ENCODE results near the gene CD164. TPM values are rescaled to one million over a fixed set of nuclear protein-coding genes. Genes with fewer than 3 reads are reported as not detected.
"Not testable (repeated sequence)": the region's sequence is repeated elsewhere in the genome, so short reads cannot be mapped to it uniquely, and the experiment has no call there.

The CD164 gene
- total and polyA plus RNA-seq, 7 experiments from 2014 or later: 149 to 275 (median 206) TPM

DNA sequence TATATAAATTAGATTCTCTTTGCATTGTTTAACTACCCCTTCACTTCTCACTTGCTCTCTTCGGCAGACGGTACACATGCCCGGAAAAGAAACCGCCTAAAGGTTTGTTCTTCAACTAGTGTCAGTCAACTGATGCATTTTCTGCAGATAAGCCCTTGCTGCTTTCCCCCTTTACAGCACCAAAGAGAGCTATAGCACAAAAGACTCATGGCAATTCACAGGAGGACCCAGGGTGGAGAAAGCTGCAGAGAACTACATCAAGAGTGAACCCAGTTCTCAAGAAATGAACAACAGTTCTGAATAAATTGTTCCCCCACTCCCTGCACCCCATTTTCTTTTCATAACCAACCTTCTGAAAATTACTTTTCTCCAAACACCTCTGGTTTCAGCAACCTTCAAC lies 8.9 kb downstream of the CD164 start:
- CTCF ChIA-PET: no interaction called here
- Histone ChIP-seq H3K27ac (ENCODE audit: low read depth, low read length) (no peak overlapping the region), H3K27me3 (ENCODE audit: control insufficient read depth in 2 of 2, insufficient read depth in 2 of 2, low read length in 2 of 2) (no peaks in the 10 kb centered on the region), H3K9me3 (ENCODE audit: control insufficient read depth in 2 of 3, low read length in 3 of 3) (no peaks in the 10 kb centered on the region), H3K4me3 (ENCODE audit: low read length) (no peak overlapping the region), H3K36me3 (ENCODE audit: control insufficient read depth in 2 of 3, insufficient read depth in 3 of 3, low read length in 3 of 3) (peaks cover 24 to 72% (median 35%) of the 10 kb centered on the region in 3 experiments), H3K4me1 (ENCODE audit: control insufficient read depth in 2 of 2, insufficient read depth in 2 of 2, low read length in 2 of 2) (peaks cover 26 to 35% of the 10 kb centered on the region in 2 donors)
- Mint-ChIP-seq H3K36me3 (peaks cover 18 to 65% (median 52%) of the 10 kb centered on the region in 5 donors), H3K4me1 (peaks cover 44 to 84% (median 77%) of the 10 kb centered on the region in 7 donors), H3K4me3 (peak overlapping the region in 7 of 10 donors; percentile 1 to 58 (median 39)), H3K27me3 (no peaks in the 10 kb centered on the region), H3K9me3 (peaks cover 0 to 1% (median 0%) of the 10 kb centered on the region in 11 donors), H3K27ac (peak overlapping the region; percentile 9 to 91 (median 38))
- peak in 1 of 9 donors; percentile 30 for DNase-seq
- intact Hi-C loops (cut with micrococcal nuclease): loop anchor here (1.0 kb wide), 2 partner anchors 8 to 9 kb away; partner anchors contain the start of gene CD164 (in 1 of the 2)
- POLR2A ChIA-PET: interaction anchor here (0.6 to 3.4 kb wide), 4 partner anchors 10 to 292 kb away, joined by 3 to 22 read pairs (median 3); partner anchors contain the start of genes CD164, CEP57L1 and SESN1
- no peak for ATAC-seq

DNA sequence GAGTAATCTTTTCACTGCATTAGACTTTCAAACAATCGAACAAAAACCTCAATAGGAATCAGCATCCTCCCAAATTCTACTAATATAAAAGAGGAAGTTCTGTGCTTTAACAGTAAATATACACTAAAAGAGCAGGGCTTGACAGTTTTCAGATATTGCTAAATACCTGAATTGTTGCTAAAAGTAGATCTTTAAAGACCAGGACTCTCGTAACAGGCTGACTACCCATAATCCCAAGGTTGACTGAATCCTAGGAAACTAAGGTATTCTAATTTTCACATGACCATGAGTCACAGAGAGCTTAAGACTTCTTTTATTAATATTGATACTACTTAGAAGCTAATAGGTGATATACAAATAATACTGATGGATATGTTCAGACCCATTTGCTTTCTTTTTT lies 10.1 kb downstream of the CD164 start:
- Histone ChIP-seq H3K9me3 (ENCODE audit: control insufficient read depth in 2 of 3, low read length in 3 of 3) (no peaks in the 10 kb centered on the region), H3K36me3 (ENCODE audit: control insufficient read depth in 2 of 3, insufficient read depth in 3 of 3, low read length in 3 of 3) (peaks cover 25 to 70% (median 42%) of the 10 kb centered on the region in 3 experiments), H3K27ac (ENCODE audit: low read depth, low read length) (peak overlapping the region; percentile 35), H3K4me3 (ENCODE audit: low read length) (no peak overlapping the region), H3K27me3 (ENCODE audit: control insufficient read depth in 2 of 2, insufficient read depth in 2 of 2, low read length in 2 of 2) (no peaks in the 10 kb centered on the region), H3K4me1 (ENCODE audit: control insufficient read depth in 2 of 2, insufficient read depth in 2 of 2, low read length in 2 of 2) (peaks cover 22 to 24% of the 10 kb centered on the region in 2 donors)
- DNase-seq: no peak
- Mint-ChIP-seq H3K4me1 (peaks cover 34 to 78% (median 68%) of the 10 kb centered on the region in 7 donors), H3K36me3 (peaks cover 18 to 60% (median 45%) of the 10 kb centered on the region in 5 donors), H3K27me3 (no peaks in the 10 kb centered on the region), H3K9me3 (peaks cover 0 to 1% (median 0%) of the 10 kb centered on the region in 11 donors), H3K27ac (peak overlapping the region in 4 of 9 donors; percentile 18 to 82 (median 54)), H3K4me3 (peak overlapping the region in 1 of 10 donors; percentile 65)
- ChIA-PET CTCF (interaction anchor here (0.7 to 1.2 kb wide), 2 partner anchors 10 to 361 kb away, joined by 3 to 4 read pairs; partner anchors contain the start of gene CD164), POLR2A (interaction anchor here (0.6 to 3.4 kb wide), 2 partner anchors 11 to 1442 kb away, joined by 3 to 22 read pairs; partner anchors contain the start of gene CD164)
- no peak for ATAC-seq
- intact Hi-C loops (cut with micrococcal nuclease): no loop called here

DNA sequence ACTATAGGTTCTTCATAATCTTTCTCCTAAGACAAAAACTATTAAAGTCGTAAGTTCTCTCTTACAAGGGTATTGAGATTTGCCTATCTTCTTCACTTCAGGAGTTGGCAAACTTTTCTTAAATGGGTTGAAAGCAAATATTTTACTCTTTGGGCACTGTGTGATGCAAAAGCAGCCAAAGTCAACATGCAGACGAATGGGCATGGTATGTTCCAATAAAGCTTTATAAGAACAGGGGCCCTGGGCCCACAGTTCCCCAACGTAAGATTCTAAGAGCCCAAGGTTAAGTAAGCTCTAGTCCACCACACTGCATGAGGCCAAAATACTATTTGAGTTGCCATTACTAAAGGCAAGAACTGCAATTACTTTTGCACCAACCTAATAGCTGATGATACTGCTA lies 11.5 kb downstream of the CD164 start:
- Mint-ChIP-seq H3K36me3 (peaks cover 14 to 66% (median 46%) of the 10 kb centered on the region in 5 donors), H3K27ac (peak overlapping the region in 1 of 9 donors; percentile 29), H3K9me3 (peaks cover 0 to 1% (median 0%) of the 10 kb centered on the region in 11 donors), H3K4me1 (peaks cover 29 to 74% (median 61%) of the 10 kb centered on the region in 7 donors), H3K4me3 (no peak overlapping the region), H3K27me3 (no peaks in the 10 kb centered on the region)
- DNase-seq (no peak), ATAC-seq (no peak)
- no peak overlapping the region for H3K4me3 ChIP-seq (ENCODE audit: low read length)
- H3K27me3 ChIP-seq (ENCODE audit: control insufficient read depth in 2 of 2, insufficient read depth in 2 of 2, low read length in 2 of 2): no peaks in the 10 kb centered on the region
- CTCF ChIA-PET: no interaction called here
- H3K4me1 ChIP-seq (ENCODE audit: control insufficient read depth in 2 of 2, insufficient read depth in 2 of 2, low read length in 2 of 2): peaks cover 20 to 22% of the 10 kb centered on the region in 2 donors
- intact Hi-C loops (cut with micrococcal nuclease): no loop called here
- H3K27ac ChIP-seq (ENCODE audit: low read depth, low read length): no peak overlapping the region
- H3K9me3 ChIP-seq (ENCODE audit: control insufficient read depth in 2 of 3, low read length in 3 of 3): no peaks in the 10 kb centered on the region
- H3K36me3 ChIP-seq (ENCODE audit: control insufficient read depth in 2 of 3, insufficient read depth in 3 of 3, low read length in 3 of 3): peaks cover 22 to 68% (median 32%) of the 10 kb centered on the region in 3 experiments
- POLR2A ChIA-PET: interaction anchor here (1.1 to 2.4 kb wide), 3 partner anchors 9 to 12 kb away, joined by 4 to 11 read pairs (median 7); partner anchors contain the start of gene CD164

DNA sequence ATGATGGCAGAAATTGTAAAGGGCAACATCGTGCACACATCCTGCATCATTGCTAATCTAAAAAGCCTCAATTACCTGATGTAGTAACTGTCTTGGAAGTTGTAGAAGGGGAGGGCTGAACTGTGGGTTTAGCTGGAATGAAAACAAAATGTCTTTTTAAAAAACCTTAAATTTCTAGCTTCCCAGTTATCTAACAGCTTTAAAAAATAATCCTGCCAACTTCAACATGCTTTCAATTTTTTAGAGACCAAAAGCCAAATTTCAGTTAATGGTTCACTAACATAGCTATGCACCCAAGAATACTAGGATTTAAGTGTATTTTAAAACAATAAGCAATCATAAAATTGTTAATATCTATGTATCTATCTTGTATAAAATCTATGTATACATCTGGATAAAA lies 11.9 kb downstream of the CD164 start:
- no peak for ATAC-seq
- Mint-ChIP-seq H3K4me3 (no peak overlapping the region), H3K4me1 (peaks cover 29 to 72% (median 59%) of the 10 kb centered on the region in 7 donors), H3K27ac (peak overlapping the region in 1 of 9 donors; percentile 29), H3K27me3 (no peaks in the 10 kb centered on the region), H3K36me3 (peaks cover 14 to 65% (median 46%) of the 10 kb centered on the region in 5 donors), H3K9me3 (peaks cover 0 to 1% (median 0%) of the 10 kb centered on the region in 11 donors)
- peaks cover 20 to 22% of the 10 kb centered on the region in 2 donors for H3K4me1 ChIP-seq (ENCODE audit: control insufficient read depth in 2 of 2, insufficient read depth in 2 of 2, low read length in 2 of 2)
- no peak overlapping the region for H3K27ac ChIP-seq (ENCODE audit: low read depth, low read length)
- no peaks in the 10 kb centered on the region for H3K9me3 ChIP-seq (ENCODE audit: control insufficient read depth in 2 of 3, low read length in 3 of 3)
- H3K4me3 ChIP-seq (ENCODE audit: low read length): no peak overlapping the region
- peaks cover 22 to 67% (median 31%) of the 10 kb centered on the region in 3 experiments for H3K36me3 ChIP-seq (ENCODE audit: control insufficient read depth in 2 of 3, insufficient read depth in 3 of 3, low read length in 3 of 3)
- intact Hi-C loops (cut with micrococcal nuclease): no loop called here
- H3K27me3 ChIP-seq (ENCODE audit: control insufficient read depth in 2 of 2, insufficient read depth in 2 of 2, low read length in 2 of 2): no peaks in the 10 kb centered on the region
- no peak for DNase-seq
- ChIA-PET CTCF (no interaction called here), POLR2A (interaction anchor here (1.1 to 2.4 kb wide), 3 partner anchors 9 to 13 kb away, joined by 4 to 11 read pairs (median 7); partner anchors contain the start of gene CD164)

DNA sequence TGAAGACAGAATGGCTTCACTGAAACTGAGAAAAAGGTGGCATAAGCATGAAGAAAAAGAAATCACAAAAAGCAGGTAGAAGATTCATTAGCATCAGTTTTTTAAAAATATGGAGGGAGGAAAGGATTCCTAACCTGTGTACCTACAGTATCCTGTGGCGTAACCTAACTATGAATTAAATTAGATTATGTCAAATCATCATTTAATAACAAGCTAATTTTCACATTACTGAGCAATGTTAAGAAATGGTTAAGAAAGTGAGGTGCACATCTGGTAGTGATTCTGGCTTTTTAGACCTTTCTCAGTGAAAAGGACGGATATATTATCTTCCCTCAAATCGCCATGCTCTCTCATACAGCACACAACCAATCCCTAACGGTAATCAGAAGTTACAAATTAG lies 12.5 kb downstream of the CD164 start:
- H3K36me3 ChIP-seq (ENCODE audit: control insufficient read depth in 2 of 3, insufficient read depth in 3 of 3, low read length in 3 of 3): peaks cover 16 to 65% (median 27%) of the 10 kb centered on the region in 3 experiments
- H3K27ac ChIP-seq (ENCODE audit: low read depth, low read length): no peak overlapping the region
- ATAC-seq (no peak), DNase-seq (no peak)
- no peak overlapping the region for H3K4me3 ChIP-seq (ENCODE audit: low read length)
- H3K27me3 ChIP-seq (ENCODE audit: control insufficient read depth in 2 of 2, insufficient read depth in 2 of 2, low read length in 2 of 2): no peaks in the 10 kb centered on the region
- Mint-ChIP-seq H3K36me3 (peaks cover 12 to 65% (median 50%) of the 10 kb centered on the region in 5 donors), H3K27ac (peak overlapping the region in 3 of 9 donors; percentile 3 to 36 (median 29)), H3K4me3 (peak overlapping the region in 1 of 10 donors; percentile 20), H3K27me3 (no peaks in the 10 kb centered on the region), H3K4me1 (peaks cover 29 to 68% (median 57%) of the 10 kb centered on the region in 7 donors), H3K9me3 (peaks cover 0 to 1% (median 0%) of the 10 kb centered on the region in 11 donors)
- intact Hi-C loops (cut with micrococcal nuclease): no loop called here
- H3K4me1 ChIP-seq (ENCODE audit: control insufficient read depth in 2 of 2, insufficient read depth in 2 of 2, low read length in 2 of 2): peaks cover 16 to 22% of the 10 kb centered on the region in 2 donors
- ChIA-PET CTCF (no interaction called here), POLR2A (interaction anchor here (1.1 to 2.4 kb wide), 3 partner anchors 10 to 13 kb away, joined by 4 to 11 read pairs (median 7); partner anchors contain the start of gene CD164)
- no peaks in the 10 kb centered on the region for H3K9me3 ChIP-seq (ENCODE audit: control insufficient read depth in 2 of 3, low read length in 3 of 3)

DNA sequence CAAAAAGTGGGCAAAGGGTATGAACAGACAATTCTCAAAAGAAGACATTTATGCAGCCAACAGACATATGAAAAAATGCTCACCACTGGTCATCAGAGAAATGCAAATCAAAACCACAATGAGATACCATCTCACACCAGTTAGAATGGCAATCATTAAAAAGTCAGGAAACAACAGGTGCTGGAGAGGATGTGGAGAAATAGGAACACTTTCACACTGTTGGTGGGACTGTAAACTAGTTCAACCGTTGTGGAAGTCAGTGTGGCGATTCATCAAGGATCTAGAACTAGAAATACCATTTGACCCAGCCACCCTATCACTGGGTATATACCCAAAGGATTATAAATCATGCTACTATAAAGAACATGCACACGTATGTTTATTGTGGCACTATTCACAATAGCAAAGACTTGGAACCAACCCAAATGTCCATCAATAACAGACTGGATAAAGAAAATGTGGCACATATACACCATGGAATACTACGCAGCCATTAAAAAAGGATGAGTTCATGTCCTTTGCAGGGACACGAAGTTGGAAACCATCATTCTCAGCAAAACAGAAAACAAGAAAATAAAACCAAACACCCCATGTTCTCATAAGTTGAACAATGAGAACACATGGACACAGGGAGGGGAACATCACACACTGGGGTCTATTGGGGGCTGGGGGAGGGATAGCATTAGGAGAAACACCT lies 17.7 kb downstream of the CD164 start:
- POLR2A ChIA-PET; H3K4me3 ChIP-seq (ENCODE audit: low read length); H3K27ac ChIP-seq (ENCODE audit: low read depth, low read length); DNase-seq; H3K27me3 ChIP-seq (ENCODE audit: control insufficient read depth in 2 of 2, insufficient read depth in 2 of 2, low read length in 2 of 2); H3K4me3 Mint-ChIP-seq; H3K9me3 ChIP-seq (ENCODE audit: control insufficient read depth in 2 of 3, low read length in 3 of 3); intact Hi-C loops (cut with micrococcal nuclease); H3K9me3 Mint-ChIP-seq; H3K27me3 Mint-ChIP-seq; ATAC-seq; H3K4me1 ChIP-seq (ENCODE audit: control insufficient read depth in 2 of 2, insufficient read depth in 2 of 2, low read length in 2 of 2); CTCF ChIA-PET: not testable (repeated sequence)
- peaks cover 7 to 77% (median 60%) of the 10 kb centered on the region in 5 donors for H3K36me3 Mint-ChIP-seq
- H3K4me1 Mint-ChIP-seq: peaks cover 17 to 44% (median 37%) of the 10 kb centered on the region in 7 donors
- peak overlapping the region in 1 of 9 donors; percentile 44 for H3K27ac Mint-ChIP-seq
- H3K36me3 ChIP-seq (ENCODE audit: control insufficient read depth in 2 of 3, insufficient read depth in 3 of 3, low read length in 3 of 3): peaks cover 15 to 64% (median 19%) of the 10 kb centered on the region in 3 experiments

Data from naive thymus-derived CD4-positive, alpha-beta T cell (primary cell).